Measurements from ENCODE around the gene NOMO2.
"Not testable (repeated sequence)": the region's sequence is repeated elsewhere in the genome, so short reads cannot be mapped to it uniquely, and the experiment has no call there.

Gene NOMO2

DNA sequence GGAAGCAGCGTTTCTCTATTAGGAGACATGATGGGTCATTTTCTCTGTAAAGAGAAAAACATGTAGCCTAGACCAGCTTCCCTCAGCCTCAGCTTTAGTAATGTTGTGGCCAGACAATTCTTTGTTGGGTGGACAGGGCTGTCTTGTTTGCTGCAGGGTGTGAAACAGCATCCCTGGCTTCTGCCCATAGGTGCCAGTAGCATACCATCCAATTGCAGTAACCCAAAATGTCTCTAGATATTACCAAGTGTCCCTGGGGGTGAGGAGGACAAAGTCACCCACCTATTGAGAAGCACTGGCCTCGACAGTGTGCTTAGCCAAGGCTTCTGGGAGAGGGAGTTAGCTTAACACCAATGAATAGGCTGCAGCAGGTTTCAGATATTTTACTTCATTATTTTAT lies 14.0 kb upstream of the NOMO2 start:
- DNase-seq = not testable (repeated sequence)

DNA sequence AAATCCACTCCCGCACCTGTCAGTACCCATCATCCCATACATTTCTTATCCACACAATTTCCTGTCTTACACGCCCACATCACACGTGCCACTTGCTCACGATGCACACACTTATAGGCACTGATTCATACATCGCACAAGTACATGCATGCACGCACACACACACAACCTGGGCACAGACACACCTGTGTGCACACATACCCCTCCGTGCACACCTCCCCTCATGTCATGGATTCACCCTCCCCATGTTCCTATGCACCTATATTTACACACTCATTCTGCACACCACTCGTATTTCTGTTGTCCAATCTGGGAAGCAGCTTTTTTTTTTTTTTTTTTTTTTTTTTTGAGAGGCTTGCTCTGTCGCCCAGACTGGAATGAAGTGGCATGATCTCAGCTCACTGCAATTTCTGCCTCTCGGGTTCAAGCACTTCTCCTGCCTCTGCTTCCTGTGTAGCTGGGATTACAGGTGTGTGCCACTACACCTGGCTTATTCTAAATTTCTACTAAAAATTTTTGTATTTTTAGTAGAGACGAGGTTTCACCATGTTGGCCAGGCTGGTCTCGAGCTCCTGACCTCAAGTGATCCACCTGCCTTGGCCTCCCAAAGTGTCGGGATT lies 13.5 kb upstream of the NOMO2 start:
- DNase-seq = not testable (repeated sequence)

DNA sequence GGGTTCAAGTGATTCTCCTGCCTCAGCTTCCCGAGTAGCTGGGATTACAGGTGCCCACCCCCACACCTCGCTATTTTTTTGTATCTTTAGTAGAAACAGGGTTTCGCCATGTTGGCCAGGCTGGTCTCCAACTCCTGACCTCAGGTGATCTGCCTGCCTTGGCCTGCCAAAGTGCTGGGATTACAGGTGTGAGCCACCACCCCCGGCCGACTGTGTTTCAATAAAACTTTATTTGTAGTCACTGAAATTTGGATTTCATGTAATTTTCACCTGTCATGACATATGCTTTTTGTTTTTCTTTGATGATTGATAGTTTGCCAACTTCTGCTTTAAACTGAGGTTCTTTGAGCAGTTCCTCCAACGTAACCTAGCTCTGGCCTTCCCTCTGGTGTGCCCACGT lies 12.0 kb upstream of the NOMO2 start:
- not testable (repeated sequence) for DNase-seq

DNA sequence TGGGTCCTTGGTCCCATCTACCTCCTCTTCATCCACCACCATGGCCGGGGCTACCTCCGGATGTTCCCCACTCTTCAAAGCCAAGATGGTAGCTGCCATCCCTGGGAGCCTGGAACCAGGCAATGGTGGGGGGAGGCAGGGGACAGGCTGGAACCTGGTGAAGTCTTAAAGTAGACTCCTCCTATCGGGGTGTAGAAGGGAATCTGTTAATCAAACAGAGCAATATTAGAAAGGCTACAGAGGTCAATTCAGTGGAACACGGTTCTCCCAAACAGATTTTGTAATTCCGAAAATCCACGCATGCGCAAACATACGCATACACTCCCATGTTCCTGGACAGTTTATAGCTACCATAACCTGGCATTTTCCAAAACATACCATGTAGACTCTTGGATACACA lies 11.1 kb upstream of the NOMO2 start:
- DNase-seq = not testable (repeated sequence)

DNA sequence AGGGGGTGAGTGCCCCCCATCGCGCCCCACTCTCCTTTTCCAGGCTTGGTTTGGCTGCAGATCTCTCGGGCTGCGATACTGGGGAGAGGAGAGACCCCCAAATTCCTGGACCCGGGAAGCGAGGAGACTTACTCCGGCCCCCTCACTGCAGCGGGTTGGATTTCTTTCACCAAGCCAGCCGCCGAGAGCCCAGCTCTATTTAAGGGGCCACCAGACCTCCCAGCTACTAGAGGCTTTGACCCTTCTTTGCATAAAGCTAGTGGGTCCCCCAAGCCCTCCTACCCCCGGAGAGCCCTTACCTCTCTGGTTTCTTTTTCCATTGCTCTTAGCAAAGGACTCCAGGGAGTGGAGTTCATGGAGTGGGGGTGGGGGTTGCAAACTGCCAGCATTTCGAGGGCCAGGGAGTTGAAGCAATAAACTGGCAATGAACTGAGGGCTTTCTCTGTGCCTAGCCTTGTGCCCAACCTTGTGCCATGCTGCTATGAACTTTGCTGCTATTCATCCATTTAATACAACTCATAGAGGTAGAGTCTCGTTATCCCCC lies 9.5 kb upstream of the NOMO2 start:
- DNase-seq = not testable (repeated sequence)

DNA sequence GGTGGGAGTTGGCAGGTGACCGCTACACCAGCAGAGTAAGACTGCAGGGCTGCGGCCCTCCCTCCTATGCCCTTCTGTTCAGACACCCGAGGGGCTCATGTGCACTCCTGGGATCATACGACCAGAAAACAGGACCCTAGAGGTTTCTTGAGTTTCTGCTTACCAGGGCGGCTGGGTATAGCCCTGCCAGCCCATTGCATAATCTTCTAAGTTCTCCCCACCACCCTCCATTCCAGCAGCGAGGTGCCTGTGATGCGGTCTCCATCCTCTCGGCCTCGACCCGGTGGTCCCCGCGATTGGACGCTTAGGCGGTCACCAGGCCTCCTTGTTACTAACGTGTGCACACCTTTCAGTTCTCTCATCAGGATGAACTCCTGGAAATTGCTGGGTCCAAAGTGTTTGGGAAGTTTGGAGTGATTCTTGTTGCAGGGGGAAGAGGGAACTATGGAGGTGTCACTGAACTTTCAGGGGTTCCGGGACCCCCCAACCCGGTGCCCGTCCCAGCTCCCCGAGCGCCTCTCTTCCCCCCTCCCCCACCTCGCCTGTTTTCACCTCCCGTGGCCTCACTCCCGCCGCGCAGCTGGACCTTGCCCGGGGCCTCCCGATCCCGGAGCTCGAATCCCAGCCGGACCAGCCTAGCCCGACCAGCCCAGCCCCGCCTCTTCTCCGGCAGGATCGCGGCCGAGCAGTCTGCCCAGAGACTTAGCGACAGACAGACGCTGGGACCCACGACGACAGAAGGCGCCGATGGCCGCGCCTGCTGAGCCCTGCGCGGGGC lies 8.8 kb upstream of the NOMO2 start:
- not testable (repeated sequence) for DNase-seq

DNA sequence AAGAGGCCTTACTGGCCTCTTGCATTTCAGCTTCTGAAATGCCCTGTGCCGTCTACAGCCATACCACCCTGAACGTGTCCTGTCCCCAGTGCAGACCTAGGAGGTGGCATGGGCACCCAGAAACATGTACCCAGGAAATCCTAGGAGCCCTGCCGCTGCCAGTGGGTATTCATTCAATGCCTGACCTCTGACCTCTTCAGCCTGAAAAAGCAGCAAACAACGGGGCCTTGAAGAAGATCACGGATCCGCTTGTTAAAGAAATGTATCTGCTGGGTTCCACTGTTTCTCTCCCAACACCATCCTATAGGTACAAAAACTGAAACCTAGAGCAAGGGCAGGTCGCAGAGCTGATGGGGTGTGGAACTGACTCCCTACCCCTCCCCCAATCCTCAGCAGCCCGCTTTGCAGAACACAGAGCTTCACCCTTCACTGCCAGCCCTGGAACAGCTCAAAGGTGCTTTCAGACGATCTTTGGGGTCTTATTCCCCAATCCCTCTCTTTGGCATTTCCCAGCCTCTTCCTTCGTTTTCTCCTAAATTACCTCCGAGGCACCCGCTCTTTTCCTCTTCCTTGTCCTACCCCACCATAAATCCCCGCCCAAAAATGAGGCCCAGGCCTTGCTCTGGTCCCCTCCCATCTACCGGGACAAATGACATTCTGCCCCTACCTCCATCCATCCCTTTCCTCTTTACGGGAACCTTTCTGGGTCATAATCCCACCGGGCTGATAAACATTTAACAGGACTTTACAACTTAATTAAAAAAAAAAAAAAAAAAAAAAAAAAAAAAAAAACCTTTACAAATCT lies 1.3 kb downstream of the NOMO2 start:
- not testable (repeated sequence) for DNase-seq

DNA sequence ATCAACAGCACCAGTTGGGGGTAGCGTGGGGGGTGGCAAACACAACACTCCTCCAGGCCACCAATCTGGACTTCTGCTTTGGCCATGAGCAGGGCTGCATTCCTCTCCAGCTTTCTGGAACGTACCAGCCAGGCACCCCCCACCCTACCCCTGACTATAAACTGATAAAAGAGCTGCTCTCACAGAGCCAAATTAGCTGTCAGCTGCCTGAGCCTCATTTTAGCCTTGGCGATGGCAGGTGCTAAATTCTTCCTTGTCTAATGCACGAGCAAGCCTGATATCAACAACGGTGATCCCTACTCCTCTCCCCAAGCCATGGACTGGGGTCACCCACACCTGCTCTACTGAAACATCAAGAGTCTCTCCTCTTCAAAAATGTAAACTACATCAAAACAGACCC lies 8.2 kb downstream of the NOMO2 start:
- DNase-seq = not testable (repeated sequence)

DNA sequence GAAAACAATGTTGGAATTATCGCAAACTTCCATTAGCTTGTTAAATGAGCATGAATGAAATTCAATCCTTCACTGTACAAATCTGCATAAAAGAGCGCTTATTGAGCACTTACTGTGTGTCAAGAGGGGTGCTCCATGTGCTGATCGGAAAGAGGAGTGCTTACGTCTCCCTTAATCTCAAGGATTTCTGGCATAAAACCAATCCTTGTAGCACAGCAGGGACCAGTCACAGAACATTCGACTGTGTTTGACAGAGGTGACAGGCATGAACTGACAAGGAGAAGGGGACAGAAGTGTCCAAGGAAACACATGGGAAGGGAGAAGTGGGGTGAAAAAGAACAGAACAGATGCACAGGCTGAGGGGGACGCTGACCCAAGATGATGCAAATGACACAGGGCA lies 14.5 kb downstream of the NOMO2 start:
- DNase-seq = not testable (repeated sequence)

DNA sequence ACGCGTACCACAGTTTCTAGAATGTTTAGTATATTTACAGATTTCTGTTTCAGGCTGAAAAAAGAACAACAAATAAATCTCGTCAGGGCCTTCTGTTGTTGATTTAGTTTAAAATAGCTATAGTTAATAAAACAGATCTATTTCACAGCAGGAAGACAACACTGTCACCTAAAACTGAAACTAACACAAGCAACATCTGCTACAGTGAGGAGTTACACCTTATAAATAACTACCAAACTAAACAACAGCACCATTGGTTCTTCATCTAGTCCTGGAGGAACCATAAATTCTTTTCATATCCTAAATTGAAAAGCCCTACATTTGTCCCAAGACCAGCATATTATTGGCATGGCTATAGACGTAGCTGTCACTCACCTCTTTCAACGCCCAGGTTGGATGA lies 15.0 kb downstream of the NOMO2 start:
- DNase-seq = not testable (repeated sequence)

DNA sequence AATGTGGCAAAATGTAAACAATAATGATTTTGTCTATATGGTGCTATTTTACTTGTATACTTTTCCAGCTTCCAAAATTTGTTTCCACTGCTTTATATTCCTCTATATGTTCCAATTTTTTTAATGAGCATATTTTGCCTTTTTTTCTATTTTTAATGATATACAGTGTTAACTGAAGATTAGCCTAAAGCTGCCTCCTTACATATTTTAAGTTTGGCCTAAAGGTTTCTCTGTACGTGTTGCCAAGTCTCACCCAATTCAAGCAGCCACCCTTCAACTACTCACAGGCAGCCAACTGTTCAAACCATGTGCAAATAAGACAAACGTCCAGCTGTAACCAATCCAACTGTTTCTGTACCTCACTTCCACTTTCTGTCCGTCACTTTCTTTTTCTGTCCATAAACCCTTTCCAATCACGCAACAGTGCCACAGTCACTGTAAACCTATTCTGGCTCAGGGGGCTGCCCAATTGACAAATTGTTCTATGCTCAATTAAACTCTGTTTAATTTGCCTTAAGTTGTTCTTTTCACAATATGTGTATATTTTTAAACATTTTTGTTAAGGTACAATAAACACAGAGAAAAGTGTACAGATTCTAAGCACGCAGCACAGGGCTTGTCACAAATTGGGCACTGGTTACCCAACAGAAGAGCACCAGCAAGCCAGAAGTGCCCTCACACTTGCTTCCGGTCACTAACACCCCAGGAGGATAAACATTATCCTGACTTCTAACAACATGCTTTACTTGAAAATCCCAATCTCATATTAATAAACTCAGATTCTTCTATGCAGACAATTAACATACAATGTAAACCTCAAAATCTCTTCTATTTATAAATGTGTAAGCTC lies 17.4 kb downstream of the NOMO2 start:
- not testable (repeated sequence) for DNase-seq

DNA sequence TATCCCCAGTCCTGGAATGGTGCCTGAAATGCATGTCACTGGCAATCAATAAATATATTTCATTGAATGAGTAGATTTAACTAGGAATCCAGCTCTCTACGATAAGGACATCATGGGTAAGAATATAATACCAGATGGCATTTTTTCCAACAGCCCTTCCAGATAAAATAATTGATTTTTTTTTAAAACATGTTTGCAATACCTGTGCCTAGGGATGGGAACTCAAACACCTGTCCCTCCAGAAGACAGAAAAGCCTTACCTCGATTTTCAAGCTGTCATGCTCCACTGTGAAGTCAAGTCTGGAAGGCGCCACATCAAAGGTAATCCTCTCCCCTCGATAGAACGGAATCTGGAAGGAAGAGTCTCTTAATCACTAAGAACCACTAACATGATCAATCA lies 20.0 kb downstream of the NOMO2 start:
- DNase-seq = not testable (repeated sequence)

DNA sequence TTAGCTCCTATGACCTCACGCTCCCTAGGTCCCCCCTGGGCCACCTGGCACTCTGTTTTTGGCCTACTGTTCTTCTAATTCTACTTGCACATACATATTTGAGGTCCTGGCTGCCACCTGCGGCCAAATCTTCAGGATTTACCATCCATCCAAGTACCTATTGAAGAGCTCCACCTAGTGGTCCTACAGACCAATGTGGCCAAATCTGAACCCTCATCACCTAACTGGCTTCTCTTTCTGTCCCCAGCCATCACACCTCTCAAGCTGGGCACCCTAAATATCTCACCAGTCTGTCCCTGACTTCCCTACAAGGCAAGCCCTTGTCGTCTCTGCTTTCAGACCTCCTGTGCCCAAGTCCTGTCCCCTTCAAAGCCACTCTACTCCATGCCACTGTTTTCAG lies 24.9 kb downstream of the NOMO2 start:
- DNase-seq = not testable (repeated sequence)

DNA sequence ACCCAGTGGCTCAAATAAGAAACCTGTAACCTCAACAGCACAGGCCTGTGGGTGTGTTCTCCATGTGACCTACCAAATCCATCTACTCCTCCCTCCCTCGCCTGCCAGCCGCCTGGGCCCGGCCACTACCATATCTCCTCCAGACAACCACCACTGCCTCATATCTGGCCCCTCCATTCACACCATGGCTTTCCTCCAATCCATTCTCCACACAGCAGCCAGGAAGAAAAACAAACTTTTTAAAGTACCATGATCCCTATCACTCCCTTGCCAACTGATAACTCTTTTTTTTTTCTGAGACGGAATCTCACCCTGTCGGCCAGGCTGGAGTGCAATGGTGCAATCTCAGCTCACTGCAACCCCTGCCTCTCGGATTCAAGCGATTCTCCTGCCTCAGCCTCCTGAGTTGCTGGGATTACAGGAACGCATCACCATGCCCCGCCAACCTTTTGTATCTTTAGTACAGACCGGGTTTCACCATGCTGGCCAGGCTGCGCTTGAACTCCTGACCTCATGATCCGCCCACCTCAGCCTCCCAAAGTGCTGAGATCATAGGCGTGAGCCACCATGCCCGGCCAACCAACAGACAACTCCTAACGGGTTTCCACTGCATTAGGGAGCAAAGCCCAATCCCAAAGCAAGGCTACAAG lies 26.3 kb downstream of the NOMO2 start:
- DNase-seq = not testable (repeated sequence)

DNA sequence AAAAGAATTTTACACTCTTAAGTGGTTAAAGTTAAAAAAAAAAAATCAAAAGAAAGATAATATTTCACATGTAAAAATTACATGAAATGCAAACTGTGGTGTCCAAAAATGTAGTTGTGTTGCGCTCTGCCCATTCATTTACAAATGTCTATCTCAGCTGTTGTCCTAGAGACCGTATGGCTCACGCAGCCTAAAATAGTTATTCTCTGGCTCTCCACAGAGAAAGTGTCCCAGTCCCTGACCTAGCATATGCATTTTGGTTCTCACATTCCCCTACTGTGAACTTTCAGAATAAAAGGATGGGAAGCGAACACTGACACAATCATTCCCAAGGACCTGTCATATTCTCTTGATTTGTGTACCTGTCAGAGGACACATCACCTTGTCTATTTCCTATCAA lies 27.6 kb downstream of the NOMO2 start:
- not testable (repeated sequence) for DNase-seq

DNA sequence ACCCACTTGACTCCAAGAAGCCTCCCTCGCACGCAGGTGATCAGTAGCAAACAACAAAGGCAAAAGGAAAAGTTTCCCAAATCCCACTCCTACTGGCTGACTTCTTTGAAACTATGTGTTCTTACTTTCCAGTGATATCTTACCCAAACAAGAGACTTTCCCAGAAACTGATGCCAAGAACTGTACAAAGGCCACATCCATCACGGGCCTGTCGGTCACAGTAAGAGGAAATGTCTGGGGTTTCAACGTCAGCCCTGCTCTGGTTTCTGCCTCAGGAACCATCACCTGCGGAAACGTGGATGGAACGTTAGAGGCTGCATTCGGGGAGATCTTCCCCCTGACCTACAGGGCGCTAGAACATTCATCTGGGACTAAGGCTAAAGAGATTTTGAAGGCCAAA lies 30.6 kb downstream of the NOMO2 start:
- DNase-seq = not testable (repeated sequence)

DNA sequence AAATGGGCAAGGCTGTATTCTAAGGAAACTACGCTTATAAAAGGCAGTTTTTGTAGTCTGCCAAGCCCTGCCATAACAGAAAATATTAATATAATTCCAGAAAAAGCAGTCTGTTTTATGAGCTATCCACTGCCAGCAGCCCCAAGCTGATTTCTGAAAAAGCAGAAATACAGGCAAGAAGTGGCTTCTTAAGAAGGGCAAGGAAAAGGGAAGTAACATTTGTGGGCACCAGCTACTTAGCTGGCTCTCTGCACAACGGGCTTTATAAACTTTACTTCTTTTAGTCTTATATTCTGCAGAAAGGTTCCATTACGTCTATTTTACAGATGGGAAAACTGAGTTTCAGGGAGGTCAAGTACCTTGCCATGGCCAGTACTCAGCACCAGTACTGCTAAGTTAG lies 31.6 kb downstream of the NOMO2 start:
- not testable (repeated sequence) for DNase-seq

DNA sequence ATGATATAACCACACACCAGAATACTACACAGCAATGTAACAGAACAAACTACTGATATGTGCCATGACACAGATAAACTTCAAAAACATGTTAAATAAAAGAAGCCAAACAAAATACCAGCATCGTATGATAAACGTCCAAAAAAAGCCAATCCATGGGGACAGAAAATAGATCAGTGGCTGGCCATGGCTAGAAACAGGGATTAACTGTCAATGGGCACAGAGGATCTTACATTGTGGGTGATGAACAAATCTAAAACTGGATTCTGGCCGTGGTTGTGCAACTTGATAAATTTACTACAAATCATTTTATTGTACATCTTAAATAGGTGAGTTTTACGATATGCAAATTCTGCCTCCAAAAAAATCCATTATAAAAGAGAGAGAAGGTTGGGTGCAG lies 35.4 kb downstream of the NOMO2 start:
- DNase-seq = not testable (repeated sequence)

DNA sequence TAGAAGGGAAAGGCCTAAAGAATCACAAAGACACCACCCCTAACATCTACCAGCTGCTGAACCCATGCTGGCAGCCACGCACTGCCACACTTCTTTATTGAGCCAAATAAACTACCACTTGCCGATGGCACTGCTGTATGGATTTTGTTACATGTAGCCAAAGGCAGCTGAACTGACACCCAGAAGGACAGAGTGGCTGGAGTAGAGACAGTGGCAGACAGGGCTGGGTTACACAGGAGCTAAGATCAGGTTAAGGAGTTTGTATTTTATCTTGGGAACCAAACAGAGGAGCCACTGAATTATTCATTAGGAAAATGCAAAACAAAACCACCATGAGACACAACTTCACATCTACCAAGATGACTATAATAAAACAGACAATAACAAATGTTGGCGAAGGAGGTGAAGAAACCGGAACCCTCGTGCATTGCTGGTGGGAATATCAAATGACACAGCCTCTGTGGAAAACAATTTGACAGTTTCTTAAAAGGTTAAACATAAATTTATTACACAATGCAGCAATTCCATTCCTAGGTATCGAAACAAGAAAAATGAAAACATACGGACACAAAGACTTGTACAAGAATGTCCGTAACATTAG lies 35.9 kb downstream of the NOMO2 start:
- DNase-seq = not testable (repeated sequence)

DNA sequence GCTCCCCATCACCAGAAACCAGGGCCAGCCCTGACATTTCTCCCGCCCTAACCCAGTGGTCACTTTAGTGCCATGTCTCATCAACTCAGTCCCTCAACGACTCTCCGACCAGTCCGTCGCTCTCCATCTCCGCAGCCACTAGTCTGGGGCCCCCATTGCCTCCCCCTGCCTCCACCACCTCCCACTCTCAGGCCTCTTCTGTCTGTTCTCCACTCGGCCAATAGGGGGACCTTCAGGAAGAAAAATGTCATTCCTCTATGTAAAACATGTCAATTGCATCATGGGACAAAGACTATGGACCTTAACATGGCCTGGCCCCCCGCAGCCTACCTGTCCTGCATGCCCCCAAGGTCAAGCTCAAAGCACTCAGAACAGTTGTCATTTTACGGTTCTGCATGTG lies 39.3 kb downstream of the NOMO2 start:
- DNase-seq = not testable (repeated sequence)

DNA sequence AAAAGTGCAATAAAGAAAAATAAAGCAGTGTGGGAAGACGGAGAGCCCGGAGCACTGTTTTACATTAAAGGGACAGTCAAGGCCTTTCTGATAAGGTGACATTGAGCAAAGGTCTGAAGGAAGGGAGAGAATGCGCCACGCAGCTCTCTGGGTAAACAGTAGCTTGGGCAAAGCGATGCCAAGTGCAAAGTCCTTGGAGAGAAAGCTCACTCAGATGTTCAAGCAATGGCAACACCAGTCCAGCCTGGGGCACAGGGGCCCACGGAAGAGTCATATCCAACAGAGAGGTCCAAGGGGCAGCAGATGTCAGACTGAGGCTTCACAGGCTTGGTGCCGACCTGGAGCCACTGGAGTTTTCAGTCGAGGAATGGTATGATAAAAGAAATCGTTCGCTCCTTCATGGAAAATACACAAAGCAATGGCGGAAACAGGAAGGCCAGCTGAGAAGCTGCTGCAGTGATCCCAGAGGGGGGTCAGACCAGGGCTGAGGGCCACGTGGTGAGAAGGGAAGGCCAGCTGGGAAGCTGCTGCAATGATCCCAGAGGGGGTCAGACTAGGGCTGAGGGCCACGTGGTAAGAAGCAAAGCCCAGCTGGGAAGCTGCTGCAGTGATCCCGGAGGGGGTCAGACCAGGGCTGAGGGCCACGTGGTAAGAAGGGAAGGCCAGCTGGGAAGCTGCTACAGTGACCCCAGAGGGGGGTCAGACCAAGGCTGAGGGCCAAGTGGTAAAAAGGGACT lies 40.3 kb downstream of the NOMO2 start:
- not testable (repeated sequence) for DNase-seq
